ENCODE measurements around the gene CHD6. TPM values are rescaled to one million over a fixed set of nuclear protein-coding genes. Genes with fewer than 3 reads are reported as not detected.

Gene CHD6
- total and polyA plus RNA-seq, 2 of the 13 experiments (the other 11 are each of a cell fraction or from before 2014, with no cell fraction given), result 14.4 to 52.0 TPM

DNA sequence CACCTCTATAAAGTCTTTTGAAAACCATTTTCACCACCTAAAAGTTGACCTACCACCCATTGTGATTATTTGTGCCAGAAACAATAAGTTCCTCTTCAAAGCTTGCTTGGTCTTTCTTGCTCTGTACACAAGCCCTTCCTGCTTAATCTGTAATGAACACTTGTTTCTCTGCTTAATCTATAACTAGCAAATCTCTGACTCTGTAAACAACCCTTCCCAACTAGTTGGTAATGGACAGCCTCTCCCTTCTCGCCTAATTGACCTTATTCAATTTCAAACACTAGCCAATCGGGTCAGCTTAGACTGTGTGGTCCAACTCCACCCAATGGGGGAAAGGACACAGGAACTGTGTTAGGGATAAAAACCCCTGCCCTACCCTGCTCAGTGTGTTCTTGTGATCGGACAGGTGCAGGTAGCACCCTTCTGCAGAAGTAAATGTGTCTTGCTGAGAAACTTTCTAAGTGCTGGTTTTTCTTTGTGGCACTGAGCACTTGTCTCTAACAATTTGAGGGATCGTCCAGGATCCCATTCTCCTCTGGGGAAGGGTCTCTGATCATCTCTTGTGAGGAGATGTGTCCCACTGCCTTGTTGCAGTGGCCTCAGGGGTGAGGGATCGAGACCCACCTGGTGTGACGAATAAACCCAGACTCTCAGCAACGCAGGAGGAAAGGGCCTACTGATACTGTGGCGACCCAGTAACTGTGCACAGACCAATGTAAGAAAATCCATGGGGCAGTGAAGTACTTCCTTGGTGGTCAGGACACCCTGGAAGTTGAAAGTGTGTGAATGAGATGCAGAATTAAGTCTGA, 23.5 kb downstream of the CHD6 start (continued):
- TF ChIP-seq ZNF777 (CRISPR knock-in tag; IDR thresholded peaks at IDR 0.05) (no peak), ZFYVE20 (CRISPR knock-in tag; IDR thresholded peaks at IDR 0.05; ENCODE audit: borderline replicate concordance, low read depth) (no peak), ZBTB3 (CRISPR knock-in tag; IDR thresholded peaks at IDR 0.05; ENCODE audit: borderline replicate concordance, low read depth) (no peak), HNRNPK (IDR thresholded peaks at IDR 0.05; ENCODE audit: low read depth, low read length, poor library complexity, severe bottlenecking) (no peak), ZNF607 (CRISPR knock-in tag; IDR thresholded peaks at IDR 0.05; ENCODE audit: borderline replicate concordance) (no peak), NFE2L2 (IDR thresholded peaks at IDR 0.05; ENCODE audit: low read length) (no peak), KDM4B (CRISPR knock-in tag; IDR thresholded peaks at IDR 0.05) (0 out of 2 replicates have a peak, but pooled peaks have one; percentile 24), POLR2AphosphoS5 (IDR thresholded peaks at IDR 0.05; ENCODE audit: low read depth, low read length) (0 out of 2 replicates have a peak, but pooled peaks have one; percentile 35), DNMT1 (CRISPR knock-in tag; IDR thresholded peaks at IDR 0.05) (no peak), SALL1 (CRISPR knock-in tag; IDR thresholded peaks at IDR 0.05) (peak; percentile 59), MYNN (CRISPR knock-in tag; IDR thresholded peaks at IDR 0.05; ENCODE audit: low read depth) (no peak), NCOA2 (CRISPR knock-in tag; IDR thresholded peaks at IDR 0.05) (peak; percentile 78), ZNF878 (CRISPR knock-in tag; IDR thresholded peaks at IDR 0.05) (peak; percentile 57; the same call in 1 of the 2 replicates), KDM6A (CRISPR knock-in tag; IDR thresholded peaks at IDR 0.05; ENCODE audit: low read depth) (peak; percentile 14; the same call in 1 of the 2 replicates), EZH2 (conservative IDR thresholded peaks at IDR 0.05; ENCODE audit: low read depth, low read length) (no peak), ZNF34 (CRISPR knock-in tag; IDR thresholded peaks at IDR 0.05; ENCODE audit: borderline replicate concordance) (no peak), ZNF766 (CRISPR knock-in tag; IDR thresholded peaks at IDR 0.05; ENCODE audit: borderline replicate concordance) (no peak), SAFB2 (CRISPR knock-in tag; IDR thresholded peaks at IDR 0.05; ENCODE audit: borderline replicate concordance, low read depth) (no peak), TARDBP (CRISPR knock-in tag; IDR thresholded peaks at IDR 0.05) (peak; percentile 91; the same call in 1 of the 2 replicates), ARID2 (CRISPR knock-in tag; IDR thresholded peaks at IDR 0.05; ENCODE audit: borderline replicate concordance) (no peak), ZSCAN22 (CRISPR knock-in tag; IDR thresholded peaks at IDR 0.05) (no peak), MBNL3 (CRISPR knock-in tag; conservative IDR thresholded peaks at IDR 0.05) (no peak), ZNF703 (CRISPR knock-in tag; IDR thresholded peaks at IDR 0.05; ENCODE audit: borderline replicate concordance) (no peak)
- TF ChIP-seq, protein P1, sequence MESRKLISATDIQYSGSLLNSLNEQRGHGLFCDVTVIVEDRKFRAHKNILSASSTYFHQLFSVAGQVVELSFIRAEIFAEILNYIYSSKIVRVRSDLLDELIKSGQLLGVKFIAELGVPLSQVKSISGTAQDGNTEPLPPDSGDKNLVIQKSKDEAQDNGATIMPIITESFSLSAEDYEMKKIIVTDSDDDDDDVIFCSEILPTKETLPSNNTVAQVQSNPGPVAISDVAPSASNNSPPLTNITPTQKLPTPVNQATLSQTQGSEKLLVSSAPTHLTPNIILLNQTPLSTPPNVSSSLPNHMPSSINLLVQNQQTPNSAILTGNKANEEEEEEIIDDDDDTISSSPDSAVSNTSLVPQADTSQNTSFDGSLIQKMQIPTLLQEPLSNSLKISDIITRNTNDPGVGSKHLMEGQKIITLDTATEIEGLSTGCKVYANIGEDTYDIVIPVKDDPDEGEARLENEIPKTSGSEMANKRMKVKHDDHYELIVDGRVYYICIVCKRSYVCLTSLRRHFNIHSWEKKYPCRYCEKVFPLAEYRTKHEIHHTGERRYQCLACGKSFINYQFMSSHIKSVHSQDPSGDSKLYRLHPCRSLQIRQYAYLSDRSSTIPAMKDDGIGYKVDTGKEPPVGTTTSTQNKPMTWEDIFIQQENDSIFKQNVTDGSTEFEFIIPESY (CRISPR knock-in tag; IDR thresholded peaks at IDR 0.05), result no peak
- TF ChIP-seq, protein P2, sequence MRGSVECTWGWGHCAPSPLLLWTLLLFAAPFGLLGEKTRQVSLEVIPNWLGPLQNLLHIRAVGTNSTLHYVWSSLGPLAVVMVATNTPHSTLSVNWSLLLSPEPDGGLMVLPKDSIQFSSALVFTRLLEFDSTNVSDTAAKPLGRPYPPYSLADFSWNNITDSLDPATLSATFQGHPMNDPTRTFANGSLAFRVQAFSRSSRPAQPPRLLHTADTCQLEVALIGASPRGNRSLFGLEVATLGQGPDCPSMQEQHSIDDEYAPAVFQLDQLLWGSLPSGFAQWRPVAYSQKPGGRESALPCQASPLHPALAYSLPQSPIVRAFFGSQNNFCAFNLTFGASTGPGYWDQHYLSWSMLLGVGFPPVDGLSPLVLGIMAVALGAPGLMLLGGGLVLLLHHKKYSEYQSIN (CRISPR knock-in tag; IDR thresholded peaks at IDR 0.05; ENCODE audit: borderline replicate concordance), result no peak
- TF ChIP-seq, protein P3, sequence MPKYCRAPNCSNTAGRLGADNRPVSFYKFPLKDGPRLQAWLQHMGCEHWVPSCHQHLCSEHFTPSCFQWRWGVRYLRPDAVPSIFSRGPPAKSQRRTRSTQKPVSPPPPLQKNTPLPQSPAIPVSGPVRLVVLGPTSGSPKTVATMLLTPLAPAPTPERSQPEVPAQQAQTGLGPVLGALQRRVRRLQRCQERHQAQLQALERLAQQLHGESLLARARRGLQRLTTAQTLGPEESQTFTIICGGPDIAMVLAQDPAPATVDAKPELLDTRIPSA (CRISPR knock-in tag; IDR thresholded peaks at IDR 0.05; ENCODE audit: borderline replicate concordance), result no peak
- TF ChIP-seq, protein P4, sequence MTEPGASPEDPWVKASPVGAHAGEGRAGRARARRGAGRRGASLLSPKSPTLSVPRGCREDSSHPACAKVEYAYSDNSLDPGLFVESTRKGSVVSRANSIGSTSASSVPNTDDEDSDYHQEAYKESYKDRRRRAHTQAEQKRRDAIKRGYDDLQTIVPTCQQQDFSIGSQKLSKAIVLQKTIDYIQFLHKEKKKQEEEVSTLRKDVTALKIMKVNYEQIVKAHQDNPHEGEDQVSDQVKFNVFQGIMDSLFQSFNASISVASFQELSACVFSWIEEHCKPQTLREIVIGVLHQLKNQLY (CRISPR knock-in tag; IDR thresholded peaks at IDR 0.05), result no peak; the same call in 1 of the 2 replicates

Data from HepG2 (cell line).